Measurements from ENCODE around the gene LMNA. TPM values are rescaled to one million over a fixed set of nuclear protein-coding genes. Genes with fewer than 3 reads are reported as not detected.
"Not testable (repeated sequence)": the region's sequence is repeated elsewhere in the genome, so short reads cannot be mapped to it uniquely, and the experiment has no call there.

The LMNA gene
- total RNA-seq = 100 to 1,000 TPM; 335 to 478 TPM
- long read RNA-seq, transcript LMNA-201 (11 exons, 3,137 nt) = minor isoform, 10 of 1,034 reads
- long read RNA-seq, transcript LMNA-206 (12 exons, 3,190 nt) = major isoform, 377 of 1,034 reads
- long read RNA-seq, partial matches to known transcripts = 602 of 1,034 reads
- long read RNA-seq, other reads (novel, unspliced or antisense) = 44 of 1,034 reads

DNA sequence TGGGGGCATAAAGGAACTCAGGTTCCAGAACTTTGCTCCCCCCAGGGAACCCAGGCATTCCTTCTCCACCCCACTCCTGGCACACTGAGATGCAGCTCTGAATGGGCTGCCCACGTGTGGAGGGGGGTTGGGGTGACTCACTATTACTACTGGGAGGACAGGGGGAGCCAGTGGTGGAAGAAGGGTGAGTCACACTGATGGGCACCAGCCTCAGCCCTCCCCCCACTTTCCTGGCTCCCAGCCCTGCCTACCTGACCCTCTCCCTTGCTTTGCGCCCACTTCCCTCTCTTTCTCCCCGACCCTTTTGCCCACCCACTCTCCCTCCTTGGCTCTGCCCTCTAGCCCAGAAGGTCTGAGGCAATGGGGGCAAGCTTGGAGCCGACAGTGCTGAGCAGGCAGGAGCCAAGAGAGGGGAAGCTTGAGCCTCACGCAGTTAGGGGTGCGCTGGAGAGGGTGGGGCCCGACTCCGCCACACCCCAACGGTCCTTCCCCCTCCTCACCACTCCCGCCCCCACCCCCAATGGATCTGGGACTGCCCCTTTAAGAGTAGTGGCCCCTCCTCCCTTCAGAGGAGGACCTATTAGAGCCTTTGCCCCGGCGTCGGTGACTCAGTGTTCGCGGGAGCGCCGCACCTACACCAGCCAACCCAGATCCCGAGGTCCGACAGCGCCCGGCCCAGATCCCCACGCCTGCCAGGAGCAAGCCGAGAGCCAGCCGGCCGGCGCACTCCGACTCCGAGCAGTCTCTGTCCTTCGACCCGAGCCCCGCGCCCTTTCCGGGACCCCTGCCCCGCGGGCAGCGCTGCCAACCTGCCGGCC, at the start of gene LMNA:
Gene LMNA, plus strand, starts transcription at position 611 of the 818 bp plus-strand sequence. CDS start 208 bp downstream, outside the sequence.
- DNase-seq = peak; percentile 92 to 93
- ATAC-seq = peak; percentile 69
- intact Hi-C loops (cut with DNase I, micrococcal nuclease) = no loop called here

- intact Hi-C loops (cut with DNase I, micrococcal nuclease) = no loop called here
- DNase-seq = no peak
- no peak for ATAC-seq
Observed at GRCh38 chr1:156065212-156065611, 49.3 kb upstream of the LMNA start.

- intact Hi-C loops (cut with DNase I, micrococcal nuclease) = no loop called here
- ATAC-seq (no peak), DNase-seq (no peak)
Observed at GRCh38 chr1:156065871-156066270, 48.6 kb upstream of the LMNA start.

DNA sequence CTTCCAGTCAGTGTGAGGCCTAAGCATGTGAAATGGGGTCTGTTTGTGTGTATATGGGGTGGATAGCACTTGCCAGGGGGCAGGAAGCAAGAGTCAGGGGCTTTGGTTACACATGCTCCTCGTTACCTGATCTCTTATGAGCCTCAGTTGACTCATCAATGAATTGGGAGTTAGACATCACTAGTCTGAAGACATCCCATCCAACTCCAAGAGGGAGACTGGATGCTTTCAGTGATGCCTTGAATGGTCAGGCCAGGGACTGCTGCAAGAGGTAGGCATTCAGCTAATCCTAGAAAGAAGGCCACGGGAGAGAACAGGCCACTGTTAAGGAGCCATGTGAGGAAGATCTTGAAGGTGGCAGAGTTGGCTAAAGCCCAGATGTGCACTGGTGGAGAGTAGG, 47.2 kb upstream of the LMNA start:
- intact Hi-C loops (cut with DNase I, micrococcal nuclease) = no loop called here
- DNase-seq (no peak), ATAC-seq (no peak)

DNA sequence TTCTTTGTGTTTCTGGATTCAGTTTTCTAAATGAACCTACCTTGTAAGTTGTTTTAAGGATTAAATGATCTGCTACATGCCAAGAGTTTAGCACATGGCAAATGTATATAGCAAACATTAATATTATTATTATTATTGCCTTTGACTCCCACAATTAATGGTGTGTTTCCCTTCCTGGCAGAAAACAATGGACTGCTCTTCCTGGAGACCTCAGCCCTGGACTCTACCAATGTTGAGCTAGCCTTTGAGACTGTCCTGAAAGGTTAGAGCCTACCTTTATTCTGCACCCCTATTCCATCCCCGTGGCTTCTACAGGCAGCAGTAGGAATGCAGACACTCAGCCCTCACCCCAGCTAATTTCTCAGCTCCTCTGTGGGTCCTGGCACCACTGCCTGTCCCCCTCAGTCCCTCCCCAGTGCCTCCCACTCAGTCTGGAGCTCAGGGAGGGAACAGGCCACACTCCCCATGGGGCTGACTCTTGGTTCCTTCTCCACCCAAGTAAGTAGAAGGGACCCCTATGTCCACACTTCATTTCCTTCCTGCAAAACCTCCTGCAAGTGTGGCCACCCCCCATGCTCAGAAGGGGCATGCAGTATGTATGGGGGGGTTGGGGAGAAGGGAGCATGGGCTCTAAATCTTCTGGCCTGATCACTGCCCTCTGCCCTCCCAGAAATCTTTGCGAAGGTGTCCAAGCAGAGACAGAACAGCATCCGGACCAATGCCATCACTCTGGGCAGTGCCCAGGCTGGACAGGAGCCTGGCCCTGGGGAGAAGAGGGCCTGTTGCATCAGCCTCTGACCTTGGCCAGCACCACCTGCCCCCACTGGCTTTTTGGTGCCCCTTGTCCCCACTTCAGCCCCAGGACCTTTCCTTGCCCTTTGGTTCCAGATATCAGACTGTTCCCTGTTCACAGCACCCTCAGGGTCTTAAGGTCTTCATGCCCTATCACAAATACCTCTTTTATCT, 44.7 kb upstream of the LMNA start:
- ATAC-seq (no peak), DNase-seq (no peak)
- intact Hi-C loops (cut with DNase I, micrococcal nuclease) = no loop called here

GRCh38 chr1:156070548-156070947, 44.0 kb upstream of the LMNA start:
- DNase-seq = no peak
- intact Hi-C loops (cut with DNase I, micrococcal nuclease) = no loop called here
- no peak for ATAC-seq

GRCh38 chr1:156071332-156071816, 43.1 kb upstream of the LMNA start:
- ATAC-seq; intact Hi-C loops (cut with DNase I, micrococcal nuclease); DNase-seq: not testable (repeated sequence)

- intact Hi-C loops (cut with DNase I, micrococcal nuclease) = no loop called here
- DNase-seq = no peak
- no peak for ATAC-seq
Observed at GRCh38 chr1:156072251-156072650, 42.3 kb upstream of the LMNA start.

GRCh38 chr1:156073110-156073687, 41.3 kb upstream of the LMNA start:
- no peak for DNase-seq
- intact Hi-C loops (cut with DNase I, micrococcal nuclease) = no loop called here

GRCh38 chr1:156073740-156074139, 40.8 kb upstream of the LMNA start:
- no peak for DNase-seq
- intact Hi-C loops (cut with DNase I, micrococcal nuclease) = no loop called here
- no peak for ATAC-seq

More at GRCh38 chr1:156073110-156073687, 41.3 kb upstream of the LMNA start:
- no peak for ATAC-seq

DNA sequence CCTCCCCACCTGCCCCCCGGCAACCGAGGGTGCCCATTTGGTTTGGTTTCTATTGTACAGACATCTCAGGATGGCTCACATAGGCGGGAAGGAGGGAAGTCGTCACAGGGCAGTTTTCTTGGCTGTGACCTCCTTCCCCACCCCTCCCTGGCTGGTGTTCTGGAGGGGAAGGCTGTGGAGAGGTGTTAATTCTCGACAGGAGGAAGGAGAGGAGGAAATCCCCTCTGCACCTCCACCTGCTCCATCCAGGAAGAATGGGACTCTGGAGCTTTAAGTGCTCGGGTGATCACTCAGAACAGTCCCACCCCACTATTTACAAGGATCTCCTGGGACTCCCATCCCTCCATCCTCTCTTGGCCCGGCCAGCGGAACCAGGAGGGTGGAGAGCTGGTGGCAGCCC, 39.9 kb upstream of the LMNA start:
- no peak for ATAC-seq
- no peak for DNase-seq
- intact Hi-C loops (cut with DNase I, micrococcal nuclease) = no loop called here

GRCh38 chr1:156075162-156075561, 39.3 kb upstream of the LMNA start:
- no peak for ATAC-seq
- DNase-seq = no peak
- intact Hi-C loops (cut with DNase I, micrococcal nuclease) = no loop called here

DNA sequence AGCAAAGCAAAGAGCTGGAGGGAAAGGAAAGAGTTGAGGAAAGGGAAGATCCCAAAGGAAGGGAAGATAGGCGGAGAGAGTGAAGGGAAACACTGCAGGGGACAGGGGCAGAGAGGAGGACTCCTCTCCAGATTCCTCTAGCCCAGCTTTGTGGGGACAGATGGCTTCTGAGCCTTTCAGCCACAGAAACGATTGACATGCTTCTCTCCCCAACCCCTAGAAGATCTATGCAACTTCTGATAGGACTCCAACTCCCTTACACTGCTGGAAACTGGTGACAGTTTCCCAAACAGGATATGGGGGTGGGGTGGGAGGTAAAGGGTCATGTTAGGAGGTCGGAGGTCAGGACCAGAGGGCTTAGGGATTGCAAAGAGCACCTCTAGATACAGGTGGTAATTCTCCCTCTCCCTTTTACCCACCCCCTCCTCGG, 38.7 kb upstream of the LMNA start:
- DNase-seq (no peak), ATAC-seq (no peak)
- intact Hi-C loops (cut with DNase I, micrococcal nuclease) = no loop called here

DNA sequence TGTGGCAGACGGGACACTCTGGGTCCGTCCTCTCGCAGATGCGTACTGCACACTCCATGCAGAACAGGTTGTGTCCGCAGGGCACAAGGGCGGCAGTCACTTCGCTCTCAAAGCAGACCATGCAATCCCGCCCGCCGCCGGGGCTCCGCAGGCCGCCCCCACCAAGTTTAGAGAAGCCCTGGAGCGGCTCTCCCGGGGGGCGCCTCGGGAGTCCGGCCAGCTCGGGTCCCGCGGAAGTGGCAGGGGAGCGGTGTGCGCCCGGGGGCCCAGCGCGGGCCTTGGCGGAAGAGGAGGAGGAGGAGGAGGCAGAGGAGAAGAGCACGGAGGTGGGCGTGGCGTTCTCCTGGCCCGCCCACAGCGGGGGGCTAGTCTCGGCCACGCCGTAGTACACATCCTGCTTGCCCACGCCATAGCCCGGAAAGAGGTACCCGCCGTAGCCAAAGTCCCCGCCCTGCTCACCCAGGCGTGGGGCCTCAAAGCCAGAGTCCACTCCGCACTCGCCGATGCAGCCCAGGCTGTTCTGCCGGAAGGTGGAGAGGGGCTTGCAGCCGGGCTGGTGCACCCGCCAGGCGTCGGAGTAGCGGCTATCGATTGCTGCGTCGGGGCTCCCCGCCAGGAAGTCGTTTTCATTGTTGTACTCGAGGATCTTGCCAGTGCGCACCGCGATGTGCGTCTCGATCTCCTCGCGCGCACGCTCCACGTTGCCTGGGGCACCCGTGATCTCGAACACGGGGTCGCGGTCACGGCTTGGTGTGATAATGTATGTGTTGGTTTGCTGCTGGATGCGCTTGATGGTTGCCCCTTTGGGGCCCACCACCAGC, 37.7 kb upstream of the LMNA start:
- DNase-seq (peak in 1 of 2 donors; percentile 44), ATAC-seq (peak; percentile 24)
- intact Hi-C loops (cut with DNase I, micrococcal nuclease) = no loop called here

DNA sequence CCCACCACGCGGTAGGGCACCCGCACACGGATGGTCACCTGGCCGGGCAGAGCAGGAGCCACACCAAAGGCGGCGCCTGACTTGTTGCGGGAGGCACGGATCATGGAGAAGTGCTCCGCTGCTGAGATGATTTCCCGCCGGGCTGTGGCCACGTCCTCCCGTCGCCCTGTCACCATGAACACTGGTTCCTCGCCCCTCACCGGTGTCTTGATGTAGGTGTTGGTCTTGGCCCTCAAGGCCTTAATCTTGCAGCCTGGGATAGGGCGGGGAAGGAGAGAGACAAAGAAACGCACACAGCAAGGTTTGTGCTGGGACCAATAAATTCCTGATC, 37.1 kb upstream of the LMNA start:
- ATAC-seq = no peak
- intact Hi-C loops (cut with DNase I, micrococcal nuclease) = no loop called here
- DNase-seq = no peak

GRCh38 chr1:156078728-156079127, 35.8 kb upstream of the LMNA start:
- ATAC-seq = no peak

DNA sequence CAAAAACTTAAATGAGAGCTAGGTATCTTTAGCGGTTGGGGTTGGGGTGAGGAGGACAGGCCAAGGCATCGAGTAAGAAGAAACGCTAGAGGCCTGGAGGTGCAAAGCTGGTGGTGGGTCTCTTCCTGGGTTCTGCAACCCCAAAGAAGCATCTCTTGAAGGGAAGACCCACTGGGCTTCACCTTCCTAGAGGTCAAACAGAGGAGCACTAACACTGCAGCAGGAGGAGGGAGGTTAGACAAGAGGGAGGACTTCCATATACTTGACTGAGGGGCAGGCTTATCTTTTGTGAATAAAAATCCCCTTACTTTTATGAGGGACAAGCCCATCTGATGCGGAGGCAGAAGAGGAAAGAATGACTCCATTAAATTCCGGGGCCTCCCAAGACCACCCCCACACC, 34.7 kb upstream of the LMNA start:
- DNase-seq (no peak), ATAC-seq (no peak)
- intact Hi-C loops (cut with DNase I, micrococcal nuclease) = no loop called here

More at GRCh38 chr1:156078728-156079127, 35.8 kb upstream of the LMNA start:
- DNase-seq = no peak
- intact Hi-C loops (cut with DNase I, micrococcal nuclease) = no loop called here

DNA sequence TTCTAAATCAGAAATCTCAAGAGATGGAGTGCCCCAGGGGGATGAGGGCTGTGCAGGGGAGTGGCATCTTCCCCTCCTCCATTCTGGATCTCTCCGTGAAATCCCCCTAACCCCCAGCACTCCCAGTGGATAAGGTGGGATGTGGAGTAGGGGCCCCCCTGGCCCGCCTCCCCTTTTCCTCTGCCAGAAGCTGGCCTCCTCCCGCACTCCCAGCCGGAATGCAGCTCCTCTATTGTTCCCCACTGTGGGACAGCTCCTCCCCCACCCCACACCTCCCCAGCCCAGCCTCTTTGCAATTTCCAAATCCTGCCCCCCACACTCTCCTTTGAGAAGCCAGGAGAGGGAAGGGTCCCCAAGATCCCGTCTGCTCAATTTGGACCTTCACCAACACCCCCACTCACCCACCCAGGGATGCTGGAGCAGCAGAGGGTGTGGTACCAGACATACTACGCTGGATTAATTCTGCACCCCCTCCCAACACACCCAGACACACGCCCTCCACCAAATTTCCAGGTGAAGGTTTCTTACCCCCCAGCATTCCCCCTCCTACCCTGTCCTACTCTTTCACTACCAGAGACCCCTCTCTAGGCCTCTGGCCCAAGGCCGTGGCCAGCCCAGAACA, 34.2 kb upstream of the LMNA start:
- no peak for ATAC-seq
- intact Hi-C loops (cut with DNase I, micrococcal nuclease) = no loop called here
- DNase-seq = no peak
